Inflammatory macrophage treated with lipopolysaccharide for 4 hours (primary cell): ENCODE results near the gene FAM20A.
A peak's percentile ranks its signal among the peaks of the same experiment; 100 is the strongest.
"Not testable (repeated sequence)": the region's sequence is repeated elsewhere in the genome, so short reads cannot be mapped to it uniquely, and the experiment has no call there.

Source experiments
- DNase-seq: peaks from one replicate; pipeline ENCODE4 v3.0.0-alpha.2; 2020

Gene FAM20A

GRCh38 chr17:68518063-68518815 is 82.9 kb downstream of the FAM20A start:
- DNase-seq, result no peak

- not testable (repeated sequence) for DNase-seq
Measured at GRCh38 chr17:68517605-68518004, 83.6 kb downstream of the FAM20A start.

GRCh38 chr17:68516732-68517131 is 84.4 kb downstream of the FAM20A start:
- no peak for DNase-seq

- DNase-seq, result peak; percentile 60
Measured at GRCh38 chr17:68514831-68515635, 86.1 kb downstream of the FAM20A start.

GRCh38 chr17:68513932-68514331 is 87.2 kb downstream of the FAM20A start:
- DNase-seq, result no peak

GRCh38 chr17:68512960-68513474 is 88.2 kb downstream of the FAM20A start:
- DNase-seq, result peak; percentile 47

- DNase-seq, result peak; percentile 94
Measured at GRCh38 chr17:68512247-68512959, 88.8 kb downstream of the FAM20A start, which contains the start of gene PRKAR1A. Gene PRKAR1A, plus strand, starts transcription at chr17:68512430. Its CDS starts 2,970 bp downstream, at chr17:68515400.

- no peak for DNase-seq
Measured at GRCh38 chr17:68511671-68512246, 89.4 kb downstream of the FAM20A start.

GRCh38 chr17:68511254-68511670 is 89.9 kb downstream of the FAM20A start:
- peak; percentile 10 for DNase-seq

- peak; percentile 84 for DNase-seq
Measured at GRCh38 chr17:68509141-68510057, 91.8 kb downstream of the FAM20A start.

- peak; percentile 68 for DNase-seq
Measured at GRCh38 chr17:68507576-68507975, 93.6 kb downstream of the FAM20A start.

- peak; percentile 67 for DNase-seq
Measured at GRCh38 chr17:68505951-68506350, 95.2 kb downstream of the FAM20A start.

GRCh38 chr17:68501074-68501473 is 100.1 kb downstream of the FAM20A start:
- DNase-seq, result no peak

- DNase-seq, result no peak
Measured at GRCh38 chr17:68499587-68499986, 101.6 kb downstream of the FAM20A start.

GRCh38 chr17:68498479-68499326 is 102.5 kb downstream of the FAM20A start:
- DNase-seq, result peak; percentile 72

GRCh38 chr17:68497885-68498319 is 103.3 kb downstream of the FAM20A start:
- DNase-seq, result peak; percentile 96

GRCh38 chr17:68495081-68495480 is 106.1 kb downstream of the FAM20A start:
- no peak for DNase-seq

GRCh38 chr17:68492394-68493054 is 108.6 kb downstream of the FAM20A start:
- not testable (repeated sequence) for DNase-seq

GRCh38 chr17:68491381-68492231 is 109.6 kb downstream of the FAM20A start:
- DNase-seq, result peak; percentile 92
